Measurements from ENCODE around the gene NEK6. TPM values are rescaled to one million over a fixed set of nuclear protein-coding genes. Genes with fewer than 3 reads are reported as not detected.

The NEK6 gene
- total RNA-seq, 6 experiments from 2014 or later = 61.6 to 128 (median 67.5) TPM

GRCh38 chr9:124265551-124265950 lies 7.8 kb downstream of the NEK6 start:
- TF ChIP-seq POLR2A (IDR thresholded peaks at IDR 0.05) = no peak
- no peak for TF ChIP-seq CTCF (IDR thresholded peaks at IDR 0.05)
- ATAC-seq (no peak), DNase-seq (no peak)
- Histone ChIP-seq H3K4me1 (peaks cover 0 to 82% (median 41%) of the 10 kb centered on the region in 4 donors), H3K27ac (no peak overlapping the region), H3K4me3 (no peak overlapping the region), H3K27me3 (no peaks in the 10 kb centered on the region), H3K36me3 (no peaks in the 10 kb centered on the region), H3K9me3 (no peaks in the 10 kb centered on the region)
- 83% methylated on average over 1 of the region's 7 CpGs for WGBS (ENCODE audit: insufficient coverage, low coverage, low lambda C conversion rate, missing lambda C conversion rate)
- intact Hi-C loops (cut with DNase I) = no loop called here

GRCh38 chr9:124266139-124266825 lies 8.5 kb downstream of the NEK6 start:
- DNase-seq = no peak
- H3K4me1 ChIP-seq = peaks cover 0 to 82% (median 41%) of the 10 kb centered on the region in 4 donors
- H3K27me3 ChIP-seq = no peaks in the 10 kb centered on the region
- intact Hi-C loops (cut with DNase I) = no loop called here
- ATAC-seq = no peak
- H3K4me3 ChIP-seq = no peak overlapping the region
- no peaks in the 10 kb centered on the region for H3K9me3 ChIP-seq
- H3K36me3 ChIP-seq = no peaks in the 10 kb centered on the region
- WGBS (ENCODE audit: insufficient coverage, low coverage, low lambda C conversion rate, missing lambda C conversion rate) = 77% methylated on average over 9 of the region's 13 CpGs
- peak overlapping the region in 1 of 3 donors; percentile 53 for H3K27ac ChIP-seq
- TF ChIP-seq CTCF (IDR thresholded peaks at IDR 0.05) (no peak), POLR2A (IDR thresholded peaks at IDR 0.05) (no peak)

- no peaks in the 10 kb centered on the region for H3K9me3 ChIP-seq
- no peak for TF ChIP-seq POLR2A (IDR thresholded peaks at IDR 0.05)
- TF ChIP-seq CTCF (IDR thresholded peaks at IDR 0.05) = no peak
- intact Hi-C loops (cut with DNase I) = no loop called here
- no peak overlapping the region for H3K4me3 ChIP-seq
- ATAC-seq (no peak), DNase-seq (no peak)
- WGBS (ENCODE audit: insufficient coverage, low coverage, low lambda C conversion rate, missing lambda C conversion rate) = 53% methylated on average over 2 of the region's 2 CpGs
- H3K27me3 ChIP-seq = no peaks in the 10 kb centered on the region
- peak overlapping the region in 2 of 3 donors; percentile 31 to 53 for H3K27ac ChIP-seq
- no peaks in the 10 kb centered on the region for H3K36me3 ChIP-seq
- H3K4me1 ChIP-seq = peaks cover 0 to 82% (median 41%) of the 10 kb centered on the region in 4 donors
These were observed 9.1 kb downstream of the NEK6 start for GRCh38 chr9:124266826-124267201.

- WGBS (ENCODE audit: insufficient coverage, low coverage, low lambda C conversion rate, missing lambda C conversion rate) = 30% methylated on average over 3 of the region's 15 CpGs
- no peaks in the 10 kb centered on the region for H3K9me3 ChIP-seq
- H3K4me3 ChIP-seq = no peak overlapping the region
- H3K36me3 ChIP-seq = no peaks in the 10 kb centered on the region
- H3K27ac ChIP-seq = peak overlapping the region; percentile 7 to 53 (median 31)
- peaks cover 0 to 82% (median 40%) of the 10 kb centered on the region in 4 donors for H3K4me1 ChIP-seq
- no peaks in the 10 kb centered on the region for H3K27me3 ChIP-seq
- intact Hi-C loops (cut with DNase I) = no loop called here
- DNase-seq (peak; percentile 82), ATAC-seq (peak; percentile 47 to 65 (median 56))
- TF ChIP-seq CTCF (IDR thresholded peaks at IDR 0.05) (no peak), POLR2A (IDR thresholded peaks at IDR 0.05) (peak; percentile 40)
These were observed 9.6 kb downstream of the NEK6 start for GRCh38 chr9:124267271-124267807.
